DND-41 (cell line): ENCODE results near the gene PLA2G4A.

Source experiments
- EZH2 ChIP-seq: IDR thresholded peaks from 3 replicates; pipeline ENCODE4 v1.6.1; 2012; ENCODE audit warnings: borderline replicate concordance, low read depth, mild to moderate bottlenecking, moderate library complexity, low read length, inconsistent platforms; ENCODE audit not compliant: severe bottlenecking
- TF ChIP-seq, protein P1 (sequence below): IDR thresholded peaks from 2 replicates; pipeline ENCODE4 v1.5.1; 2012; ENCODE audit warnings: borderline replicate concordance, low read length, moderate library complexity, mild to moderate bottlenecking; ENCODE audit not compliant: poor library complexity, severe bottlenecking; ENCODE audit errors: extremely low read depth

GRCh38 chr1:186834399-186834958 is 5.7 kb downstream of the PLA2G4A start:
- TF ChIP-seq, protein P1, sequence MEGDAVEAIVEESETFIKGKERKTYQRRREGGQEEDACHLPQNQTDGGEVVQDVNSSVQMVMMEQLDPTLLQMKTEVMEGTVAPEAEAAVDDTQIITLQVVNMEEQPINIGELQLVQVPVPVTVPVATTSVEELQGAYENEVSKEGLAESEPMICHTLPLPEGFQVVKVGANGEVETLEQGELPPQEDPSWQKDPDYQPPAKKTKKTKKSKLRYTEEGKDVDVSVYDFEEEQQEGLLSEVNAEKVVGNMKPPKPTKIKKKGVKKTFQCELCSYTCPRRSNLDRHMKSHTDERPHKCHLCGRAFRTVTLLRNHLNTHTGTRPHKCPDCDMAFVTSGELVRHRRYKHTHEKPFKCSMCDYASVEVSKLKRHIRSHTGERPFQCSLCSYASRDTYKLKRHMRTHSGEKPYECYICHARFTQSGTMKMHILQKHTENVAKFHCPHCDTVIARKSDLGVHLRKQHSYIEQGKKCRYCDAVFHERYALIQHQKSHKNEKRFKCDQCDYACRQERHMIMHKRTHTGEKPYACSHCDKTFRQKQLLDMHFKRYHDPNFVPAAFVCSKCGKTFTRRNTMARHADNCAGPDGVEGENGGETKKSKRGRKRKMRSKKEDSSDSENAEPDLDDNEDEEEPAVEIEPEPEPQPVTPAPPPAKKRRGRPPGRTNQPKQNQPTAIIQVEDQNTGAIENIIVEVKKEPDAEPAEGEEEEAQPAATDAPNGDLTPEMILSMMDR = no peak
- TF ChIP-seq EZH2 = no peak
